Measurements from ENCODE around the gene PPTC7.
"Not testable (repeated sequence)": the region's sequence is repeated elsewhere in the genome, so short reads cannot be mapped to it uniquely, and the experiment has no call there.

The PPTC7 gene

GRCh38 chr12:110560946-110561345 is 22.2 kb downstream of the PPTC7 start:
- no peak for DNase-seq

DNA sequence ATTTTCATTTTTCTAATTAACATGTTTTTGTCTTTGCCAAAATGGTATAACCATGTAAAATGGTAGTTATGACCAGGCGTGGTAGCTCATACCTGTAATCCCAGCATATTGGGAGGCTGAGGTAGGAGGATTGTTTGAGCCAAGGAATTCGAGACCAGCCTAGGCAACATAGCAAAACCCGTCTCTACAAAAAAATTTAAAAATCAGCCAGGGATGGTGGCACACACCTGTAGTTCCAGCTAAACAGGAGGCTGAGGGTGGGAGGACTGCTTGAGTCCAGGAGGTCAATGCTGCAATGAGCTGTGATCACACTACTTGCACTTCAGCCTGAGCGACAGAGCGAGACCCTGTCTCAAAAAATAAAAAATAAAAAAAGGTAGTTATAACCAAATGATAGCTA is 23.1 kb downstream of the PPTC7 start:
- no peak for DNase-seq

DNA sequence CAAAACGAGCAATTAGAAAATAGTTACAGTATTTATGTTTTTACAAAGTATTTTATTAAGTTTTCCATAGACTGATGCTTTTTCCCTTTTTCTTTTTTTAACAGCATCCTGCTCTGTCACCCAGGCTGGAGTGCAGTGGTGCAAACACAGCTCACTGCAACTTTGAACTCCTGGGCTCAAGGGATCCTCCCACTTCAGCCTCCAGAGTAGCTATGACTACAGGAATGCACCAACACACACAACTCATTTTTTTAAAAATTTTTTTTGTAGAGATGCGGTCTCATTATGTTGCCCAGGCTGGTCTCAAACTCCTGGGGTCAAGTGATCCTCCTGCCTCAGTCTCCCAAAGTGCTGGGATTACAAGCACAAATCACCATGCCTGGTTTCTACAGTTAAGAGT is 24.2 kb downstream of the PPTC7 start:
- not testable (repeated sequence) for DNase-seq

DNA sequence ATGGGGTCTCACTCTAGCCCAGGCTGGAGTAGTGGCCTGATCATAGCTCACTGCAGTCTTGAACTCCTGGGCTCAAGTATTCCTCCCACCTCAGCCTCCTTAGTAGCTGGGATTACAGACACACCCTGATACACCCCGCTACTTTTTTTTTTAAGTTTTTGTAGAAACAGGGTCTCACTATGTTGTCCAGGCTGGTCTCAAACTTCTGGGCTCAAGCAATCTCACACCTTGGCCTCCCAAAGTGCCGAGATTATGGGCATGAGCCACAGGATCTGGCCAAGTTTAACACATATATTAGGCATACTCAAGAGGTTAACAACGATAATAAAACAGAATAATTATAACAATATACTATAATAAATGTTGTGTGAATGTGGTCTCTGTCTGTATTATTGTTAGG is 25.8 kb downstream of the PPTC7 start:
- no peak for DNase-seq

DNA sequence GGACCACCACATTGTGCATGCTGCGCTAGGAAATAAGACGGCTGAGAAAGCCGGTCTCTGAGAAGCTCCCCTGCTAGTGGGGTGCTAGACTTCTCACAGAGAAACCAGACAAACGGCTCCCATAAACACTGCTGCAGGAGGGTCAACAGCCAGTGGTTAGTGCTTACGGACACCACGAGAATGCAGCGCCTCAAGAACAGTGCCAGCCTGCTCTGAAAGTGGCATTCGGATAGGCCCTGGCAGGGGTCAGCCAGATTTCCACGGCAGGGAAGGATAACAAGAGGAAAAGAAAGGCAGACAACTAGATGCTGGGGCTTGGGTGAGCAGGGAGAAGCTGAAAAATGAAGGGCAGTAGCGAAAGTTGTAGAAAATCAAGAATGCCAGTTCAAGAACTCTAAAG is 26.4 kb downstream of the PPTC7 start:
- no peak for DNase-seq

DNA sequence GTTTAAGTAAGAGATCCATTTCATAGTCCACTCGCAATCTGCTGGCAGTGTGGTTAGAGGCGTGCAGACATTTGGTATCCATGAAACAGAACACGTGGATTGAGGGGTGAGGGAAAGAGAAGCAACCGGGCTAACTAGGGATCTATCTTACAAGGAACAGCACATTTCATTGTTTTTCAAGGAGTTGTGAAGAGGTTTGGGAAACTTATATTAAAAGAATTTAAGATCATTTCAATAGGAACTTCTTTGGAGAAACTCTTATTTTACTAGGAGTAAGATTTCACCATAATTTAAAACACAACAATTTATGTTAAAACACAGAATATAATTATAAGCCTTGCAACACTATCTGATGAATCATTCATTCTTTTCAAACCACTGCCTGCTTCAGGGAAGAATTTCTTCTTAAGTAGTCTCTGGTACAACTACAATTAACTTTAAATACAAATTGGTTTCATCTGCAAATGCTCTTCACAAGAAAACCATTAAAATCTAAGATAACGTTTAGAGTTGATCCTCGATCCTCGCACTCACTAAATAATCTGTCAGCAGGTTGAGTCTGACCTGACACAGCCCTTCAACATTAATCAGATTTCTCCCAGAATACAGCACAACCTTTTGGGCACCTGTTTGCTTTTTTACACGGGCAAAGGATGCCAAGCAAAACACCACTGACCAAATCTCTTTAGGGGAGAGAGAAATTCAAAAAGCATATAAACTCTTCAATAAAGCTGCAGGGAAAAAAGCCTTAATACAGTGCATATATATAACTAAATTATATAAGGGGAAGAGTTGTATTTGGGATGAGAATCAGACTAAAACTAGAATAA is 27.3 kb downstream of the PPTC7 start:
- no peak for DNase-seq

DNA sequence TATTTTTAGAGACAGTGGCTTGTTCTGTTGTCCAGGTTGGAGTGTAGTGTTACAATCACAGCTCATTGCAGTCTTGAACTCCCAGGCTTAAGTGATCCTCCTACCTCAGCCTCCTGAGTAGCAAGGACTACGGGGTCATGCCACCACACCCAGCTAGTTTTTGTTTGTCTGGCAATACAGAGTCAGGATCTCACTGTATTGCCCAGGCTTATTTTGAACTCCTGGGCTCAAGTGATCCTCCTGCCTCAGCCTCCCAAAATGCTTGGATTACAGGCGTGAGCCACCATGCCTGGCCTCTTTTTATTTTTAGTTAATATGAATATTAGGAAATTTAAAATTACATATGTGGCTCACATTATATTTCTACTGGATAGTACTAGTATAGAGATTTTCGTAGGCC is 28.9 kb downstream of the PPTC7 start:
- DNase-seq: no peak

DNA sequence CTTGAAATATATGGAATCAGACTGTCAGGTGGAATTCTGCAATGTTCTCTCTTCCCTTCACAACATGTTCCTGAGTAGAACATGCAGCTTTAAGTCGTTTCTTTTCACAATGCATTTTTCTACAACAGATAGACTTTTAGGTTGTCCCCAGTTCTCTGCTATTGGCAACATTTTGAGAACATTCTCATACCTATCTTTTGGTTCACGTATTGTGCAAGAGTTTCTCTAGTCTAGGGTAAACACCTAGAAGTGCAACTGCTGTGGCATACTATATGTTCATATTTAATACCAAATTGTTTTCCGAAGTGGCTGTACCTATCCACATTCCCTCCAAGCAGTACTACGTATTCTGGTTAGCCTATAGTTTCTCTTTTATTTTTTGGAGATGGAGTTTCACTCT is 32.1 kb downstream of the PPTC7 start:
- DNase-seq: no peak

GRCh38 chr12:110549716-110550115 is 33.4 kb downstream of the PPTC7 start:
- no peak for DNase-seq

DNA sequence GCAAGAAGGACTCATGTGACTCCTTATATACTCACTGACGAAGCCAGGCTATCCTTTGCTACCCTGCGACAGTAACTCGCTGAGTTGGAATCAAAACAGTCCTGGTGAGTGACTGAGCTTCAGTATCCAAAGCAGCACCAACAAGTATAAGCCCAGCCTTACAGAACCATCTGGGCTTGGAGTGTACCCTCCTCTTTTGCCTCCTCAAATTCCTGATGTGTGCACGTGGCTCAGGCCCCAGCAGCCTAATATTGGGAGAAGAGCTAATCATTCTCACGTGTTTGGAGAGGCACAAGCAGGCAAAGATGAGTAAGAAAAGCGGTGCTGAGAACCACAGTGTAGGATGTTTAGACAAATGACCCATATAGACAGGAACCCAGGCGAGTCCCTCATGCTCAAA is 34.4 kb downstream of the PPTC7 start:
- DNase-seq: no peak

DNA sequence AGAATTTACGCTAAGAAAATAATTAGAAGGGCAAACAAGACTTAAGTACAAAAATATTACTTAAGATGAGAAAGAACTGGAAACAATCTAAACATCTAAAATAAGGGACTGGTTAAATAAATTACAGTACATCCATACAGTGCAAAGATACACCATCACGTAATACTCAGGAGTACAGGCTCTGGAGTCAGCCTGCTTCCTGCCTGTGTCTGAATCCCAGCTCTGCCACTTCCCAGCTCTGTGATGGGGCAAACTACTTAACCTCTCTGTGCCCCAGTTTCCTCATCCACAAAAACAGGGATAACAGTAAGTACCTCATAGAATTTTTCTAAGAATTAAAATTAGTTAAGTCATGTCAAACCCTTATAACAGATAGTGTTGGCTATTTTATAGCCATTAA is 36.0 kb downstream of the PPTC7 start:
- no peak for DNase-seq

GRCh38 chr12:110546339-110546738 is 36.8 kb downstream of the PPTC7 start:
- DNase-seq: no peak

- DNase-seq: no peak
Observed at GRCh38 chr12:110545812-110546211, 37.3 kb downstream of the PPTC7 start.

- DNase-seq: not testable (repeated sequence)
Observed at GRCh38 chr12:110545259-110545658, 37.9 kb downstream of the PPTC7 start.

- no peak for DNase-seq
Observed at GRCh38 chr12:110543965-110544364, 39.2 kb downstream of the PPTC7 start.

- DNase-seq: no peak
Observed at GRCh38 chr12:110543252-110543959, 39.7 kb downstream of the PPTC7 start.

DNA sequence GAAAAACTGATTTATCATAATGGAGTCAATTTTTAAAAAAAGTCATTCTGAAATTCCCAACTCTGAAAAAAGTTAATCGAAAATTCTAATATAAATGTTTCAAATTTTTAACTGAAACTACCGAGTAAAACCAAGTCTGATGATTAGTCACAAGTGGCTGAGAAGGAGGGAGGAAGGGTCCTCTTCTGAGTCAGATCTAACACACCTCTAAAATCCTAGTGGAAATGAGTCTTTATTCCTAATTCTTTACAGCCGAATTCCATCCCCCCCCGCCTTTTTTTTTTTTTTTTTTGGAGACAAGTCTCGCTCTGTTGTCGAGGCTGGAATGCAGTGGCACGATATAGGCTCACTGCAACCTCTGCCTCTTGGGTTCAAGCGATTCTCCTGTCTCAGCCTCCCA is 43.1 kb downstream of the PPTC7 start:
- no peak for DNase-seq

- no peak for DNase-seq
Observed at GRCh38 chr12:110538869-110539622, 44.1 kb downstream of the PPTC7 start.

DNA sequence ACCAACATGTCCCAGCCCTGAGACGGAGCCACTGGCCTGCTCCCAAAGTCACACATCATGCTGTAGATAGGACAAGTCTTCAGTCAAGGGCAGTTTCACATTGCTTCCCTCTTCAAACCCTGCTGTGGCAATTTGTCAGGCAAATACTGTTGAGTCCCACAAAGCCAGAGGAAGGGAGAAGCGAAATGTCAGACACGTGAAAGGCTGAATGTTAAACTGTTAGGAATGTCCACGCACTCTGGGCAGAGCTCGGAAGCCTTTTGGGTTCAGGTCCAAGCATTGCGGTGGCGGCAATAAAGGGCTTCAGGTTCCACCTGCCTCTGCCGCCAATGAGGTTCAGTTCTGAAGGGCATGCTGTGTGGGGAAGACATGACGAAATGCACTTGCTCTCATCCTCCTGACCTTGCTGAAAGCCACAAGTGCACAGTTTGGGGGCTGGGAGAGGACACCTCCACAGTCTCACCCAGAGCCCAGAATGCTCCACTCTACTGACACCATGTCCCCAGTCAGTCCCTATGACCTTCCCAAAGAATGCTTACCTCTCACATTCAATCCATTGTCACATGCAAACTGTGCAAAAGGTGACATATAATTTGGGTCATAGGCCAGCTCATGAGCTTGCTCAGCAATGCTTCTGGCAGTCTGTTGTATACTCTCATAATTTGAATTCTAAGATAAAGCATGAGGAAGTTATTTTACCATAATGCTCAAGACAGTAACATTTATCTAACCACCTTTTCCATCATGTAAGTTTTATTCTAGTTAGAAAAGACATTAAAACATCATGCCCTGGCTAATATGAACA is 45.3 kb downstream of the PPTC7 start:
- DNase-seq: no peak

GRCh38 chr12:110536834-110537604 is 46.1 kb downstream of the PPTC7 start:
- no peak for DNase-seq

- no peak for DNase-seq
Observed at GRCh38 chr12:110534811-110535210, 48.3 kb downstream of the PPTC7 start.

DNA sequence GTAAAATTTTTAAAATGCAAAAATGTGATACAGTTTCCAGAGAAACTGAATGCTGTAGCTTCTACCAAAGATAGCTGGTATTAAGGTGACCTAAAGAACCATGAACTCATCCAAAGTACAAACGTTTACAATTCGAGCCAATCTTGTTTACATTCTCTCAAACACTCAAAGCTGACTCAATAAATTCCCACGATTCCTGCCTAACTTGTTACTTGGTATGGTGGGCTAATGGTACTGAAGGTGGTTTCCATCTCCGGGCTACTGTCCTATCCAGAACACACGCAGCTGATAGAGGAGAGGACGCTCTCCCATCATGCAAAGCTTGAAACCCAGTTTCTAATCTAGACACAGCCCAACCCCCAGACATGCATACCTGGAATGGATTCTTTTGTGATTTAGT is 49.5 kb downstream of the PPTC7 start:
- DNase-seq: no peak
